UCSD-AML1 (cell line): Measurements from ENCODE around the gene SLC16A7.

Experiments
- DNase-seq: peaks from one replicate; lab custom pipeline; 2025; ENCODE audit not compliant: unreplicated experiment; lab: John Stamatoyannopoulos, UW

Gene SLC16A7

DNA sequence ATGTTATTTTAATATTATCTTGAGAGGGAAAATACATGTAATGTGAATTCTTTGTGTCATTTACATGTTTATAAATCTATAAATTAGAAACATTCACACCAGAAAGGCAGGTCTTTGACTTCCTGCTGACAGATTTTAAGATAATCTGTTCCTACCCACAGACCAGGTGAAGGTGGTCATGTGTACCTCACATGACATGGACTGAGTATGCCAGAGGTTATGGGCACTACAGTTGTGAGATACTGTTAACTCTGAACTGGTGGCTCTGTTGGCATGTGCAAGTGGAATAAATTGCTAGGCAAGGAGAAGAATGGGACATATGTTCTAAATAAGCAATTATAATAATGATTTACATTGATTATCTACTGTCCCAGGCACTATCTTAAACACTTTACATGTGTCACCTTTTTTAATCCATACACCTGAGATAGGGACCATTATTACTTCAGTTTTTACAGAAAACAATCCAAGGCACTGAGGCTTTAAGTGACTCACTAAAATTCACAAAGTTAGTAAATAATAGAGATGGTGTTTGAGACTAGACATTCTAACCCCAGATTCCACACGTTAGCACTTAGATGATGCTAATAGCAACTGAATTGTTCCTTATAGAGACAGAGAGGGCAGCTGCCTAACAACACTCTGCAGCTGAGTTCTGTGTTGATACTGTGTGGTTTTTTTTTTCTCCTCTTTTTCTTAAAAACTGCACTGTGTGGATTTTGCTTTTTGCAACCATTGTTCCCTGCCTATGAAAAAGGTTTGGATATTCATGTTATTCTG is 23.8 kb downstream of the SLC16A7 start:
- DNase-seq, result no peak

- DNase-seq, result no peak
Measured at GRCh38 chr12:59620326-59620725, 24.5 kb downstream of the SLC16A7 start.

- DNase-seq, result no peak
Measured at GRCh38 chr12:59624732-59625460, 29.1 kb downstream of the SLC16A7 start.

- DNase-seq, result no peak
Measured at GRCh38 chr12:59626382-59626781, 30.6 kb downstream of the SLC16A7 start.

DNA sequence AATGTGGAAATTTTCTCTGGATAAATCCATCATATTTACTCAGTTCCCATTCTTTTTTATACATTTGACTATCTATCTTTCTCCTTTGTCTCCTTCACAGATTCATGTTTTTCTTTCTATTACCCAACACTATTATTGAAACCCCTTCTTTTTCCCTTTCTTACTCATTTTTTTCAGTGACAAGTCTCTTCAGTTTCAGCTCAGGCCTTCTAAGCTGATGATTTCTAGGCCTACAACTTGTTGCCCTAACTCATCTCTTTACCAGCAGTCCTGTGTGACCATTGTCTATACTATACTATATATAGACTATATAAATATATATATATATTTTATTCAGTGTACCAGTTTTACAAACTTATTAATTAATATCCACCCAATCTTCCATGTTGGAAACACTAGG is 31.8 kb downstream of the SLC16A7 start:
- DNase-seq, result no peak

- no peak for DNase-seq
Measured at GRCh38 chr12:59629890-59630289, 34.1 kb downstream of the SLC16A7 start.

- no peak for DNase-seq
Measured at GRCh38 chr12:59632408-59632807, 36.6 kb downstream of the SLC16A7 start.

DNA sequence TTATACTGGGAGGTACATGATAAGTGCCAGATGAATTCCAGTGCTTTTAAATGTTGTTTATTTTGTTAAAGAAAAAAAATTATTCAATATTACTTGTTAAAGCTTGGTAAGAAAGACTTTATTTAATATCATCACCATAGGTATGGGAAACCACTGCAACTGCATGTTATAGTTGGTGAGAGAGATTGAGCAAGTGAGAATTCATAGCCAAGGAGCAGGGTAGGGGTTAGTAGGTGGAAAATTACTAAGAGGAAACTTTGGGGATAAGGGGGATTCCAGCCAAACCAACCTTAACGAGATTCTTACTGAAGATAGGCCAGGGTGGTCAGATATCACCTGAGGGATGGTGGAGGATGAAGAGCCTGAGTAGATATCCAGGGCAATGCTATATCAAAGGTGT is 38.4 kb downstream of the SLC16A7 start:
- no peak for DNase-seq

DNA sequence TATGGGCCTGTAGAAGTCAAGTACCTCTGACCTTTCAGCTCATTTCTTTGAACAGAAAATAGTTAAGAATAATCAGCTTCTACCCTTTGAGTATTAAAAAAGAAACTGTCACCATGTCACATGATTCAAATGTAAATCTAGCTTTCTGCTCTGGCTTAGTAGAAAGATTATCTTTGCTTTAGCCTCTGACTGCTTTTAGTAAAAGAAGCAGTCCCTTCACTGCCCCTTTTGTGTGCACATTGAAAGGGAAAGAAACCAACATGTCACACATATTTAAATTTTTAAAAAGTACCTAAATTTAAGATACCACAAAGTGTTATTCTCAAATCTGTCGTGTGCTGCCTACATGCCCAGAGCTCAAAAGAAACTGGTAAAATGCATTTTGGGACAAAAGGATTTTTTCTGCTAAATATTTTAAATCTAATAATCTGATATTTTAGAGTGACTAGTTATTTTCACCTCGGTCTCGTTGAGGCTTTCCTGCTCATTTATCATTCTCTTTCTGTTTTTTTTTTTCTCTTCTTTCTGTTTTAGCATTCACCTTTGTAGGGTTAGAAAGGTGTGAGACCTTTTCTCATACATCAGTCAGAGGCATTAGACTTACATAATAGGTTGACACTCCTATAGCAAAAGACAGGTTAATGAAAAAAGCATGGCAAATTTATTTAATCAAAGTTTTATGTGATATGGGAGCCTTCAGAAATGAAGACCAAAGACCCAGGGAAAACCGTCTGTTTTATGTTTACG is 41.3 kb downstream of the SLC16A7 start:
- DNase-seq, result no peak

DNA sequence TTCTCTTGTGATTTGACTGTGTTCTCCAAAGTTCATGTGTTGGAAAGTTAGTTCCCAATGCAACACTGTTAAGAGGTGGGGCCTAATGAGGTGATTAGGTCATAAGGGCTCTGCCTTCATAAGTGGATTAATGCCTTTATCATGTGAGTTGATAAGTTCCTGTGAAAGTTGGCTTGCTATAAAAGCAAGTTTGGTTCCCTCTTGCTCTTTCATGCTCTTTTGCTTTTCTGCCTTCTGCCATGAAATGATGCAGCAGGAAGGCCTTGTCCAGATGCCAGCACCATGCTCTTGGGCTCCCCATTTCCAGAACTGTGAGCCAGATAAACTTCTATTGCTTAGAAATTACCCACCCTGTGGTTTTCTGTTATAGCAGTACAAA is 41.9 kb downstream of the SLC16A7 start:
- no peak for DNase-seq

GRCh38 chr12:59643550-59643949 is 47.7 kb downstream of the SLC16A7 start:
- DNase-seq, result no peak

DNA sequence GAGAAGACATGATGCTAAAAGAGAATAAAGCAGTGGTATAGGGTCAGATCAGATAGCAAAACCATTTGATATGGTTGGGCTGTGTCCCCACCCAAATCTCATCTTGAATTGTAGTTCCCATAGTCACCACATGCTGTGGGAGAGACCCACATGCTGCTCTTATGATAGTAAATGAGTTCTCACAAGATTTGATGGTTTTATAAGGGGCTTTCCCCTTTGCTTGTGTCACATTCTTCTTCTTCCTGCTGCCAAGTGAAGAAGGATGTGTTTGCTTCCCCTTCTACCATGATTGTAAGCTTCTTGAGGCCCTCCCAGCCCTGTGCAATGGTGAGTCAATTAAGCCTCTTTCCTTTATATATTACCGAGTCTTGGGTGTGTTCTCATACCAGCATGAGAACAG is 49.4 kb downstream of the SLC16A7 start:
- no peak for DNase-seq

GRCh38 chr12:59646636-59647035 is 50.8 kb downstream of the SLC16A7 start:
- DNase-seq, result no peak

DNA sequence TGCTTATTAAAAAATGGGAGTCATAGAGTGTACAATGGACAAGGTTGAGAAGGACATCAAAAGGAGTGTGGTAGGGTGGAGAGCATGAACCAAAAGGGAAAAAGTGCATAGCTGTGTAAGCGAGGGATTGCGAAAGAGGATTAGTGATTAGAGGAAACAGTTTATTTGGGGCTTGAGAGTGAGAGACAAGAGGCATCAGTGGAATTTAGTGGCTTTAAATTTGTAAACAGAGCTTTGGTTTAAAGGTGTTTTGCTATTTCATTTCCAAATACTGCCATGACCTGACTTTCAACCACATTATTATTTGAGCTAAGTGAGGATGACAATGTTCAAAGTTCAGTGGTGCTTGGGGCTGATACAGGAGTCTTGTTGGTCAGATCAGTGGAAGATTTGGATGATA is 53.4 kb downstream of the SLC16A7 start:
- no peak for DNase-seq

GRCh38 chr12:59650588-59651228 is 54.9 kb downstream of the SLC16A7 start:
- no peak for DNase-seq

DNA sequence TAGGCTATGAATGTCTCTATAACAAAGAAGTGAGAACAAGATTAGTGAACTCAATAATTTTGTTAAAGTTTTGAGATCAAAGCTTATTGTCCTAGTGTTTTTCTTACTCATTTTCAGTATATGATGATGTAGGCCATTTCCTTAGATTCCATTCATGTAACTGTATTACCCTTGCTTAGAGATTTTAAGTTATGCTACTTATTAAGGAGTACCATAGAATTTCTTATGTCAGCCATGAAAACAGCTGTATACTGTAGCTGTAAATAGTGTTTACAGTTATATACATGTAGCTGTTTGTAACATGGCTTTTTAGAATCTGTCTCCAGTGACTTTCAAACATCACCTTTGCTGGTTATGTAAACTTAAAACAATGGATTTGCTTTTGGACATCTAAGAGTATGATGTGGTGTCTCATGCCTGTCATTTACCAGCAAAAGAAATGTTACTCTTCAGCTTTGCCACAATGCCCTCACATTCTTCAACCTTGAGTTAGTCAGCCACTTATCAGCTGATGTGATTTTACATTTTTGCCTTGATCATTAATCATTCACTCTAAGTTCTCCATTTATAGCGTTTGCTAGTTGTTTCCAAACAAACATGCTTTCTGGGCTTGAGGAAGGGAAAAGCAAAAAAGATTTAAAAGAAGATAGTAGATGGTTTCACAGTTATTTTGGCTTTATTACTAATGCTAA is 55.5 kb downstream of the SLC16A7 start:
- no peak for DNase-seq

DNA sequence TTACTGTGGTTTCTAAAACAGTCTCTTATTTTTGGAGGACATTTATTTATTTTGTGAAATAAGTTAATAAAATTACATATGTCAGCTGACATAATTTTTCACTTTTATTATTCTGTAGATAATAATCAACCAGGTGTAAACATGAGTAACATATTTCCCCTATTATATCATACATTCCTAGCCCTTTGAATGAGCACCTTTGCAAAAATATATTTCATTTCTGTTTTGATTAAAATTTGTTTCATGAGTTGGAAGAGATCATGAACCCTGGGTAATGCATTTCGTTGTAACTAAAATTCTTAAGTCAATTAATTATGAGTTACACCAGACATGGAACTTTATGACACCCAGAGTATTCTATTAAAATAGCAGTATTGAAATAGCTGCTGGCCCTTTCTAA is 56.3 kb downstream of the SLC16A7 start:
- no peak for DNase-seq

DNA sequence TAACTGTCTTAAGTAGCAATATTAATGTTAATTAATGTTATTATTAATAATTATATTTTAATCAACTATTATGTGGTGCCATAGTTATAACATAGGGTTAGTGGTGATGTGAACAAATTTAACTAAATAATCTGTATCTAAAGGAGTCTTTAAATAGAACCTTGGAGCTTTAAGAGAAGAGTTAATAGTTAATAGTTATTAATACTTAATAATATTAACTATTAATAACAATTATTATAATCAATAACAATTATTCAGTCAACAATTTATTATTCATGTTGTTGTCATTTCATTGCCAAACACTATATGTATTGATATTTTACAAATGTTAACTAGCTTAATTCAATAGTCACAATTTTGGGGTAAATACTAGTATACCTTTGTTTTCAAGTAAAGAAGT is 58.2 kb downstream of the SLC16A7 start:
- DNase-seq, result no peak

- DNase-seq, result no peak
Measured at GRCh38 chr12:59657266-59657665, 61.4 kb downstream of the SLC16A7 start.

- DNase-seq, result no peak
Measured at GRCh38 chr12:59657711-59658110, 61.9 kb downstream of the SLC16A7 start.

GRCh38 chr12:59660148-59660547 is 64.3 kb downstream of the SLC16A7 start:
- DNase-seq, result no peak
